Pancreas (tissue), 10 donors: ENCODE data around the gene DROSHA. TPM values are rescaled to one million over a fixed set of nuclear protein-coding genes. Genes with fewer than 3 reads are reported as not detected.
A peak's percentile ranks its signal among the peaks of the same experiment; 100 is the strongest.

ENCODE experiments used
- ATAC-seq, 4 donors: fragments of 200-7000 bp; cut with Tn5 transposase; one replicate each; pipeline versions ENCODE4 v1.8.0 to v1.9.1; 2020; ENCODE audit warnings: mild to moderate bottlenecking in 4 of 4, moderate library complexity in 4 of 4
- DNase-seq, 6 donors: peaks; one replicate each; pipeline ENCODE4 v3.0.0-alpha.2; 2020
- FAIRE-seq: peaks from 2 replicates; lab custom pipeline; 2012; peaks lifted over from hg19 to GRCh38; lab: Jason Lieb, UNC
- H3K27ac ChIP-seq, 4 donors: fragments of 200-600 bp; sonication (generic); 1 replicate in 3 of 4; 2 replicates in 1 of 4; pipeline versions ENCODE4 v1.5.0 to v1.8.0; 2020
- H3K27me3 ChIP-seq, 4 donors: fragments of 200-600 bp; one replicate each; pipeline ENCODE4 v1.8.0; 2021
- H3K36me3 ChIP-seq, 3 donors: fragments of 200-600 bp; sonication (generic) in 1 of 3; one replicate each; pipeline versions ENCODE4 v1.5.0 to v1.8.0; 2020 to 2021
- H3K4me1 ChIP-seq, 3 donors: fragments of 200-600 bp; one replicate each; pipeline ENCODE4 v1.8.0; 2021
- H3K4me3 ChIP-seq, 4 donors: fragments of 200-600 bp; sonication (generic) in 2 of 4; one replicate each; pipeline versions ENCODE4 v1.5.0 to v1.8.0; 2020 to 2021
- H3K9me3 ChIP-seq, 4 donors: fragments of 200-600 bp; one replicate each; pipeline ENCODE4 v1.8.0; 2021
- WGBS, 2 donors: extraction: QIAGEN DNeasy Blood & Tissue Kit; methylation state at CpG; one replicate each; pipeline ENCODE4 v1.1.7; 2013; 5-methylcytosine and 5-hydroxymethylcytosine counted together
- intact Hi-C, 3 donors: fragments of 100-400 bp; cut with DNase I; formaldehyde crosslinking; loops; one replicate each; pipeline versions ENCODE4 v1.11.1 to v1.14.2; 2022
- polyA plus RNA-seq, 2 donors: library from polyadenylated mRNA; stranded (reverse); fragments of 200-250 nt; gene quantifications; one replicate each; pipeline ENCODE4 v1.2.3, GENCODE V29; 2013
- total RNA-seq, 6 donors: library from RNA; stranded (reverse); fragmentation: NEBNext Ultra II Directional in 4 of 6; extraction: Animal tissue kit (Norgen Biotek cat#: 25700) in 4 of 6; gene quantifications; one replicate each; pipeline versions ENCODE4 v1.2.1 to v1.2.4, GENCODE V29; 2021 to 2023
- TF ChIP-seq, protein P1 (sequence below), 4 donors: fragments of 200-600 bp; sonication (generic) in 3 of 4; IDR thresholded peaks; one replicate each; pipeline versions ENCODE4 v1.5.0 to v1.8.0; 2021; ENCODE audit warnings: antibody characterized with exemption in 4 of 4
- donor health status: healthy with polysubstance abuse.
- donor health status: DM: no; HTN: no; CAD: no; lungs with moderate emphysema.
- donor health status: DM: no; HTN: no; CAD: no.
- donor health status: control.
- donor health status: control.
- donor health status: Bipolar disorder and iron deficiency.
- donor health status: DM: yes; HTN: yes; CAD: no.
- donor health status: DM: no; HTN: no; CAD: no.
- donor health status: DM: no; HTN: no; CAD: no.
- donor health status: DM: yes; HTN: yes; CAD: no.

DROSHA gene
- total and polyA plus RNA-seq, 8 donors: 19.0 to 79.0 (median 28.0) TPM

DNA sequence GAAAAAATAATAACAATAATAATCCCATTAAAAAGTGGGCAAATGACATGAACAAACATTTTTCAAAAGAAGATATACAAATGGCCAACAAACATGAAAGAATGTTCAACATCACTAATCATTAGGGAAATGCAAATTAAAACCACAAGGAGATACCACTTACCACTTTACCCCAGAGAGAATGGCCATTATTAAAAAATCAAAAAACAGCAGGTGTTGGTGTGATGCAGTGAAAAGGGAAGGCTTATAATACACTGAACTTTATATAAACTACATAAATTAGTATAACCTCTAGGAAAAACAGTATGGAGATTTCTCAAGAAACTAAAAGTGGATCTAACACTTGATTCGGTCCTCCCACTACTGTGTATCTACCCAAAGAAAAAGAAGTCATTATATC, 81.9 kb downstream of the DROSHA start:
- no peaks in the 10 kb centered on the region for H3K4me1 ChIP-seq
- no peak overlapping the region for H3K27ac ChIP-seq
- FAIRE-seq: no peak
- 90 to 97% methylated on average over 1 of the region's 1 CpG for WGBS, 2 donors
- no peaks in the 10 kb centered on the region for H3K9me3 ChIP-seq
- no peak for DNase-seq
- no peak overlapping the region for H3K4me3 ChIP-seq
- intact Hi-C loops: no loop called here
- peaks cover 0 to 22% (median 5%) of the 10 kb centered on the region in 3 donors for H3K36me3 ChIP-seq
- TF ChIP-seq, protein P1, sequence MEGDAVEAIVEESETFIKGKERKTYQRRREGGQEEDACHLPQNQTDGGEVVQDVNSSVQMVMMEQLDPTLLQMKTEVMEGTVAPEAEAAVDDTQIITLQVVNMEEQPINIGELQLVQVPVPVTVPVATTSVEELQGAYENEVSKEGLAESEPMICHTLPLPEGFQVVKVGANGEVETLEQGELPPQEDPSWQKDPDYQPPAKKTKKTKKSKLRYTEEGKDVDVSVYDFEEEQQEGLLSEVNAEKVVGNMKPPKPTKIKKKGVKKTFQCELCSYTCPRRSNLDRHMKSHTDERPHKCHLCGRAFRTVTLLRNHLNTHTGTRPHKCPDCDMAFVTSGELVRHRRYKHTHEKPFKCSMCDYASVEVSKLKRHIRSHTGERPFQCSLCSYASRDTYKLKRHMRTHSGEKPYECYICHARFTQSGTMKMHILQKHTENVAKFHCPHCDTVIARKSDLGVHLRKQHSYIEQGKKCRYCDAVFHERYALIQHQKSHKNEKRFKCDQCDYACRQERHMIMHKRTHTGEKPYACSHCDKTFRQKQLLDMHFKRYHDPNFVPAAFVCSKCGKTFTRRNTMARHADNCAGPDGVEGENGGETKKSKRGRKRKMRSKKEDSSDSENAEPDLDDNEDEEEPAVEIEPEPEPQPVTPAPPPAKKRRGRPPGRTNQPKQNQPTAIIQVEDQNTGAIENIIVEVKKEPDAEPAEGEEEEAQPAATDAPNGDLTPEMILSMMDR (IDR thresholded peaks at IDR 0.05): no peak
- H3K27me3 ChIP-seq: no peaks in the 10 kb centered on the region
- no peak for ATAC-seq

DNA sequence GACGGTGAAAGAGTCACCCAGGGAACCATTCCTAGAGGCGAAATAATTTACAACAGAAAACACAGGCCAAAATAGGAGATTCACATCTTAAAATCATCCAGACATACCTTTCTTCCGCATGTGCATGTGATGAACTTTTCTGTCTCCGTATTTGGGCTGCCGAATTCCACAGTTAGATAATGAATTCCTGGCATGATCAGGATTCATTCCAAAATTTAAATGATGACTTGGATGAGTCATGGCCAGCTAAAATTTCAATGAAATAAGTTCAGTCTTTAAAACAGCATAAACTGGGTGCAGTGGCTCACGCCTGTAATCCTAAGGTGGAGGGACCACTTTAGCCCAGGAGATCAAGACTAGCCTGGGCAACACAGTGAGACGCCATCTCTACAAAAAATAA, 82.7 kb downstream of the DROSHA start:
- no peak overlapping the region for H3K27ac ChIP-seq
- no peak overlapping the region for H3K4me3 ChIP-seq
- H3K27me3 ChIP-seq: no peaks in the 10 kb centered on the region
- H3K9me3 ChIP-seq: no peaks in the 10 kb centered on the region
- H3K4me1 ChIP-seq: no peaks in the 10 kb centered on the region
- WGBS, 2 donors: 96 to 98% methylated on average over 7 of the region's 7 CpGs
- intact Hi-C loops: no loop called here
- TF ChIP-seq, protein P1 (IDR thresholded peaks at IDR 0.05): no peak
- peaks cover 0 to 22% (median 5%) of the 10 kb centered on the region in 3 donors for H3K36me3 ChIP-seq
- FAIRE-seq (no peak), ATAC-seq (no peak), DNase-seq (no peak)

DNA sequence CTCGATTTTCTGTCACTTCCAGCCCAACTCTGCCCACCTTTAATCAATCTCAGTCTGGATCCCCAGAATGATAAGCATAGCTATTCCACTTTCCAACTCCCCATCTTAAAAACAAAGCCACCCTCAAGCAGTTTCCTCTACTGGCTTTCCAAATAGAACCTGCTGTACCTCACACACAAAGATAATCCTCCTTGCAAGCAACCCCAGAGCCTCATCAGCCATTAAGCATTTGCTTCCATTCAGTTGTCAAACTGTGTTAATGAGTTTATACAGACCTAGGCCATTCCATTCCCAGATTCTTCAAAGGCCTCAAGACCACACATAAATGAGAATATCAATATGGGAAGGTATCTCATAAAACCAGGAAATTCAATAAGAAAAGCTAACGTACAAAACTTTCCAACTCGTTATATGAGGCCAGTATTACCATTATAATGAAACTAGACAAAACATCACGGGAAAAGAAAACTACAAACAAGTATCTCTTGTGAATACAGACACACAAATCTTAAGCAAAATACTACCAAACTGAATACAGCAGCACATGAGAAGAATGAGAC, 86.8 kb downstream of the DROSHA start:
- Histone ChIP-seq H3K36me3 (peaks cover 0 to 22% (median 5%) of the 10 kb centered on the region in 3 donors), H3K4me1 (no peaks in the 10 kb centered on the region), H3K4me3 (no peak overlapping the region), H3K27ac (no peak overlapping the region), H3K27me3 (no peaks in the 10 kb centered on the region), H3K9me3 (no peaks in the 10 kb centered on the region)
- no peak for ATAC-seq
- TF ChIP-seq, protein P1 (IDR thresholded peaks at IDR 0.05): no peak
- DNase-seq: no peak
- WGBS, 2 donors: 87 to 92% methylated on average over 4 of the region's 4 CpGs
- intact Hi-C loops: no loop called here
- no peak for FAIRE-seq

DNA sequence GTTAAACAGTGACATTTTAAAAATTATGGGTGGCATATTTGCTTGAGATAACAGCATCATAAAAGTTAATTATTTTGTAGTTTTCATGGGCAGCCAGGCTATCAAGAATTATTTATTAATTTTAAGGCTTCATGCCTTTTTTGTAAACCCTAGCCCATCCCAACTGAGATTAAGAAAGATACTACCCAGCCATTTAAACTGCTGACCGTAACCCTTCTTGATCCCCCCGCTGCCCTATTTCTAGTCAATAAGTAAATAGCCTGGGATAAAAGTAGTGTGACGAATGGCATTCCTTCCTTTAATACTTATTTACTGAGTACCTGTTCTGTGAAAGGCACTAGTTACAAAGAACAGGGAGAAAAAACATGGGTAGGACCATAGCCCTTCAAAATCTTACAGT, 88.3 kb downstream of the DROSHA start:
- H3K36me3 ChIP-seq: peaks cover 0 to 14% (median 5%) of the 10 kb centered on the region in 3 donors
- intact Hi-C loops: no loop called here
- H3K4me3 ChIP-seq: no peak overlapping the region
- ATAC-seq (peak in 3 of 4 donors; percentile 22 to 76 (median 60)), DNase-seq (no peak), FAIRE-seq (no peak)
- TF ChIP-seq, protein P1 (IDR thresholded peaks at IDR 0.05): no peak
- 65 to 83% methylated on average over 3 of the region's 3 CpGs for WGBS, 2 donors
- no peaks in the 10 kb centered on the region for H3K4me1 ChIP-seq
- no peaks in the 10 kb centered on the region for H3K9me3 ChIP-seq
- no peak overlapping the region for H3K27ac ChIP-seq
- H3K27me3 ChIP-seq: no peaks in the 10 kb centered on the region

DNA sequence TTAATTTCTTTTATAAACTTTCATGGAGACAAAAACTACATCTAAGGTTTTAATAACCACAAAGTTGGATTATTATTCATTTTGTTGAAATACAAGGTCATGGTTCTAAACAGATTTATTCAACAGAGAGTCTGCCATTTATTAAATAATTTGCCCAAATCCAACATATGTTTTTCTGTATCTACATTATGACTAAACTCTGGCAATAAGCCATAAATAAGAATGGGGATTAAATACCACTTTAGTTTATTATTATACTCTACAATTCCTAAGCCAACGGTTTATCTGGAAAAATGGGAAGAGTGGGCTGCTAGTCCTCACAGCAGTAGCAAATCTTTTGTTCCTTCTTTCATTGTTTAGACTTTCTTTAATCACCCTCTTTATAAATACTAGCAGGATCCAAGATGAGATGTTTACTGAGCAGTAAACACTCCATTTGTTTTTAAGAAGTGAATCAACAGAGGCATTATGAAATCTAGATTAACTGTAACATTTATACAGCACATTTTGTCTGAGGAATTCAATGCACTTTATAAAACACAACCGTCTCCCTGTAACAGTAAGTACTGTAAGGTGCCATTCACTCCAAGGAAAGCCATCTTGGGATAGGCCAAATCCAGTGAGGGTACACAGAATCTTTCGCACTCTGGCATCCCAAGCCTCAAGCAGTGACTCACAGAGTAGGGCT, 89.7 kb downstream of the DROSHA start:
- DNase-seq: no peak
- Histone ChIP-seq H3K4me3 (no peak overlapping the region), H3K27me3 (no peaks in the 10 kb centered on the region), H3K4me1 (no peaks in the 10 kb centered on the region), H3K9me3 (no peaks in the 10 kb centered on the region), H3K36me3 (peaks cover 0 to 5% (median 4%) of the 10 kb centered on the region in 3 donors), H3K27ac (no peak overlapping the region)
- TF ChIP-seq, protein P1 (IDR thresholded peaks at IDR 0.05): no peak
- intact Hi-C loops: no loop called here
- 81 to 85% methylated on average over 3 of the region's 3 CpGs for WGBS, 2 donors
- no peak for FAIRE-seq
- ATAC-seq: no peak
